ENCODE data around the gene RPP25.

DNA sequence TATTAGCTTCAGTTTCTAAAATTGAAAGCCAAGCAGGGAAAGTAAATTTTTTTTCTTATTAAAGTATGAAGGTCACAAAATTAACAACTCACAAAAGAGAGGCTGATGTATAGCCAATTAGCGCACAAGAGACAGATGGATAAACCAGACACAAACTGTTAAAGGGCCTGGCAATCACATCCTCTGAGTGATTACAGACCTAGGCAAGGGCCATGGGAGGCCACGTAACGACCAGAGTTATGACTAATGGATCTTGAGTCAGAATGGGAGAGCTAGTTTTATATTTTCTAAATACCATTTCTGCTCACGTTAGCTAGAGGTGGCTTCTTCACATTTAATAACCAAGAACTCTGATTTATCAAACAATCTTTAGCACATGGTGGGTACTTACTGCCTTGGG, 21.0 kb upstream of the RPP25 start:
- TF ChIP-seq CTCF (IDR thresholded peaks at IDR 0.05) = no peak
- TF ChIP-seq POLR2AphosphoS5 (IDR thresholded peaks at IDR 0.05; ENCODE audit: insufficient read depth in 1 of 2, low read depth in 1 of 2) = no peak
